Nasal cavity respiratory epithelium epithelial cell of viscerocranial mucosa (primary cell): ENCODE results near the gene LY86. TPM values are rescaled to one million over a fixed set of nuclear protein-coding genes. Genes with fewer than 3 reads are reported as not detected.

ENCODE experiments used
- total RNA-seq: library from RNA; depleted of rRNA; stranded (reverse); fragments of >200 nt; gene quantifications from 2 replicates; pipeline ENCODE4 v1.2.3, GENCODE V29; 2014

LY86 gene
- not detected in 2 replicates for total RNA-seq

DNA sequence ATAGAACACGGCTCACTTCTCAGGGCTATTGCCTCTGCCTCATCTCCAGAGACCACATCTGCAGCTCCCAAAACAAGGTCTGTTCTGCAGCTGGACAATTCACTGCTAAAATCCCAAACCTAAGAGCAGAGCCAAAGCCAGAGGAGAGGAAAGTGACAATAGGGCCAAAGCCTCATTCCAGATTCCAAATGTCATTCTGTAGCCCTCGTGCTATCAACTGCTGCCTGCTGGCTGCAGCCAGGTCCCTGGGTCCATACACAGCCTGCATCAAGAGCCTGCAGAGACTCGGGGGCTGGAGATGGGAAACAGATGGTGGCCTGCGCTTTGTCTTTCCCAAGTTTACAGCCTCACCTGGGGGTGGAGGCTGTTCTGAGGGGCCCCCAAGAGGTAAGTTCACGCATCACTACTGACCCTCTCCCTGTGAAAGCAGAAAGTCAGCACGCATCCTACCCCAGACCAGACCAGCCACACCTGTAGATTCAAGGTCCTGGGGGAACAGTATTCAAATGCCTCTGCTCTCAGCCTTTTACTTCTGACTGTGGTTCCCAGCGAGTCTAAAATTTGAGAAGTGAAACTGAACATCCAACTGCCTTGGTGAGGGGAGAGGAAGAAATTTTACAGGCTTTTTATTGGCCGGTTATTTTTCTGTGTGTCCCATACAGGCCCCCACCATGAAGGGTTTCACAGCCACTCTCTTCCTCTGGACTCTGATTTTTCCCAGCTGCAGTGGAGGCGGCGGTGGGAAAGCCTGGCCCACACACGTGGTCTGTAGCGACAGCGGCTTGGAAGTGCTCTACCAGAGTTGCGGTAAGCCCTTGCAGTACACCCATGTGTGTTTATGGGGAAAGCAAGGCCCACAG, at the start of gene LY86:
Gene LY86 (plus strand): TSS at position 657 of the 860 bp plus-strand sequence. CDS start 15 bp downstream, at position 672.

